Stimulated activated naive CD8-positive, alpha-beta T cell treated with anti-CD3 and anti-CD28 coated beads, Interleukin-15, Interleukin-2, amounts not matched to agents 100 U/mL and 50 U/mL, for 24 hours (primary cell): ENCODE data around the gene EPHA1.

Experiments
- ATAC-seq: fragments of 150-1000 bp; cut with Tn5 transposase; one replicate; pipeline ENCODE4 v1.10.0; 2021
- DNase-seq: peaks from one replicate; pipeline ENCODE4 v3.0.0; 2021

The EPHA1 gene

GRCh38 chr7:143408686-143409561 lies at the start of gene EPHA1:
Gene EPHA1 (minus strand): TSS chr7:143408856. CDS start chr7:143408805, 51 bp downstream.
- peak; percentile 39 for DNase-seq
- ATAC-seq, result peak; percentile 47

- ATAC-seq (no peak), DNase-seq (no peak)
Observed at GRCh38 chr7:143458263-143458662, 49.6 kb upstream of the EPHA1 start.

GRCh38 chr7:143456992-143457793 lies 48.5 kb upstream of the EPHA1 start:
- no peak for DNase-seq
- no peak for ATAC-seq

- ATAC-seq, result no peak
- DNase-seq, result no peak
Observed at GRCh38 chr7:143455942-143456341, 47.3 kb upstream of the EPHA1 start.

GRCh38 chr7:143455491-143455890 lies 46.8 kb upstream of the EPHA1 start:
- no peak for ATAC-seq
- DNase-seq, result no peak

DNA sequence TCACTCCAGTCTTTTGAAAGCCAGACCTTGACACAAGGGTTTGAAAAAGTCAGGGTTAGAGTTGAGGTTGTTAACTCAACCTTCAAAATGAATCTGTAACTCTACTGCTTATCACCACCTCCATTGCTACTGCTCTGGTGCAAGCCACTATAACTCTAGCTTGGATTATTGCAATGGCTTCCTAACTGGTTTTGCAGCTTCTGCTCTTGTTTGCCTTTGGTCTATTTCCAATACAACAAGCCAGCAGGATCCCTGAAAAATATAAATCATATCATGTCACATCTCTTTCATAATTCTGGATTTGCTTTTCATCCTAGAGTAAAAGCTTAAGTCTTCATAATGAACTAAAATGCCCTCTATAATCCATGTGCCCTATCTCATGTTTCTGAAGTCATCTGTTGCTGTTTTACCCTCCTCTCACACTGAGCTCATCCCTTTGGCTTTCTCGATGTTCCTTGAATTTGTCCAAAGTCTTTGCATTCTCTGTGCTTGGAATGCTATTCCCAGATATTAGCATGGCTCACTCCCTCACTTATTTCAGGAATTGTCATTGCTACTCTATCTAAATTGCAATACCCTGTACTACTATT lies 45.5 kb upstream of the EPHA1 start:
- DNase-seq, result no peak
- ATAC-seq, result no peak

DNA sequence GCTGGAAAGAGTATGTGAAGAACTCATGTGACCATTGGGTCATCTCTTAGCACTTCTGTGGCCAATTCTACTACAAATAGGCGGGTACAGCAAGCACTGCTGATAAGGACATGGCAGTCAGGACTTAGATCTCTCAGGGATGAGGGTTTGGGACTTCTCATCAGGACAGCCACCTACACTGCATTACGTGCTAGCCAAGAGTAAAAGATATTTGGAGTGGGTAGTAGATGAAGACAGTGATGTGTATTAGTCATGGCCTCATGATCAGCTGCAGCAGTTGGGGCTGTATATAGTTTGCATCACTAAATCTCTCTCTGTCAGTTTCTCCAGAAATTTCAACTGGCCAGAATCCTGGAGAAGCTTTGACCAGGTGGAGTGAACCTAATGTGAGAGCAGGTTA lies 43.8 kb upstream of the EPHA1 start:
- ATAC-seq (no peak), DNase-seq (no peak)

- DNase-seq, result no peak
- ATAC-seq, result no peak
Observed at GRCh38 chr7:143451746-143452145, 43.1 kb upstream of the EPHA1 start.

GRCh38 chr7:143451122-143451521 lies 42.5 kb upstream of the EPHA1 start:
- ATAC-seq (no peak), DNase-seq (no peak)

DNA sequence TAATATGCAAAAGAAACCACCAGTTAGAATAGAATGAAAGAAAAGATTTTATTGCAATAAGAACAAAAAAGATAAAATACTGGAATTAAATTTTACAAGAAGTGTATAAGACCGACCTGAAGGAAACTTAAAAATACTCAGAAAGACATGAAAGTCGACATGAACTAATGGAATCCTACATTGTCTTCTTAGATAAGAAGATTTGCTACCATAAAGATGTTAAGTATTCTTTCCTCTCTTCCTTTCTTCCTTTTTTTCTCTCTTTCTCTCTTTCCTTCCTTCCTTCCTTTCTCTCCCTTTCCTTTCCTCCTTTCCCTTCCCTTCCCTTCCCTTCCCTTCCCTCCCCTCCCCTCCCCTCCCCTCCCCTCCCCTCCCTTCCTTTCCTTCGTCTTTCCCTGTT lies 41.1 kb upstream of the EPHA1 start:
- no peak for DNase-seq
- ATAC-seq, result no peak

GRCh38 chr7:143448429-143448828 lies 39.8 kb upstream of the EPHA1 start:
- DNase-seq (no peak), ATAC-seq (no peak)

DNA sequence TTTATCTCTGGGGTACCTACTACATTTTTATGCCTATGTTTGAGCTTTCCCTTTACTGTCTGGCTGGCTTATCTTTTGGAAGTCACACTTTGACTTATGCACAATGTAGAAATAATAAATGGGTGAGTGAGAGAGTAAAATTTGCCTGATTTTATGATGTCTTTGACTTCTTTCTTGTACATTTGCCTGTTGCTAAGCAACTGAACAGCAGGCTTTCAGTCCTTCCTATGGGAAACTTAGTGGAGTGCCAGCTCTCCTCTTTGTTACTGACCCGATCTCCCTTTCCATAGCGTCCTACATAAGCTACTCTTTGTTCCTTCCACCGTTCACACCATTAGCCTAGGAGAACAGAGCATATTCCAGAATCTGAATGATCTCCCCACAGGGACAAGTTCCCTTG lies 38.8 kb upstream of the EPHA1 start:
- no peak for ATAC-seq
- DNase-seq, result no peak

GRCh38 chr7:143444785-143445184 lies 36.1 kb upstream of the EPHA1 start:
- ATAC-seq, result no peak
- no peak for DNase-seq

- DNase-seq, result no peak
- ATAC-seq, result no peak
Observed at GRCh38 chr7:143444063-143444782, 35.6 kb upstream of the EPHA1 start.

DNA sequence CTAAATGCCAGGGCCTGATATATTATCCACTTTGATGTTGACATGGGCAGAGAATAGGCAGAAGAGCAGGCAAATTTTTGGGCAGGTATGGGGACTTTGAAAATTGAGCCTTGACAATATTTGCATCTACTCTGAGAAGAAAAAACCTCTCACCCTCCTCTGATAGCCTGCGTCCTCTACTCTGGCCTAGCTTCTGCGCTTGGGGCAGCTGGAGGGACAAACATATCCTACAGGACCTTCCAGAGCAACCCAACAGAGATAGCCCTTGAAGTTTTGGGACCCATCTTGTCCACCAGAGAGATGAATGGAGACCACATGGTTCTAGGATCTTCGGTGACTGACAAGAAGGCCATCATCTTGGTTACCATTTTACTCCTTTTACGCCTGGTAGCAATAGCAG lies 34.5 kb upstream of the EPHA1 start, which contains the start of gene TAS2R60:
Gene TAS2R60 (plus strand): TSS at position 301 of the 400 bp plus-strand sequence. CDS start 0 bp downstream, at position 301.
- ATAC-seq, result no peak
- DNase-seq, result no peak

GRCh38 chr7:143439866-143440265 lies 31.2 kb upstream of the EPHA1 start:
- ATAC-seq, result no peak

GRCh38 chr7:143437578-143437977 lies 28.9 kb upstream of the EPHA1 start:
- DNase-seq (no peak), ATAC-seq (peak; percentile 36)

More at GRCh38 chr7:143439866-143440265, 31.2 kb upstream of the EPHA1 start:
- DNase-seq, result no peak

- no peak for ATAC-seq
- DNase-seq, result no peak
Observed at GRCh38 chr7:143436325-143436946, 27.8 kb upstream of the EPHA1 start.

- ATAC-seq (no peak), DNase-seq (no peak)
Observed at GRCh38 chr7:143435266-143435665, 26.6 kb upstream of the EPHA1 start.

- DNase-seq (no peak), ATAC-seq (no peak)
Observed at GRCh38 chr7:143434660-143435059, 26.0 kb upstream of the EPHA1 start.

GRCh38 chr7:143433759-143434158 lies 25.1 kb upstream of the EPHA1 start:
- DNase-seq (no peak), ATAC-seq (no peak)

GRCh38 chr7:143431109-143431508 lies 22.5 kb upstream of the EPHA1 start:
- DNase-seq (no peak), ATAC-seq (no peak)
